B cell (primary cell): ENCODE measurements around the gene ZNF606.

Experiments used
- EZH2 ChIP-seq: IDR thresholded peaks from 2 replicates; pipeline ENCODE4 v1.6.1; 2012; ENCODE audit warnings: borderline replicate concordance, low read depth, mild to moderate bottlenecking, moderate library complexity, low read length; ENCODE audit not compliant: insufficient read depth, poor library complexity, severe bottlenecking
- TF ChIP-seq, protein P1 (sequence below): fragments of 200-600 bp; IDR thresholded peaks from one replicate; pipeline ENCODE4 v1.8.0; 2022; ENCODE audit warnings: antibody characterized with exemption, mild to moderate bottlenecking

DNA sequence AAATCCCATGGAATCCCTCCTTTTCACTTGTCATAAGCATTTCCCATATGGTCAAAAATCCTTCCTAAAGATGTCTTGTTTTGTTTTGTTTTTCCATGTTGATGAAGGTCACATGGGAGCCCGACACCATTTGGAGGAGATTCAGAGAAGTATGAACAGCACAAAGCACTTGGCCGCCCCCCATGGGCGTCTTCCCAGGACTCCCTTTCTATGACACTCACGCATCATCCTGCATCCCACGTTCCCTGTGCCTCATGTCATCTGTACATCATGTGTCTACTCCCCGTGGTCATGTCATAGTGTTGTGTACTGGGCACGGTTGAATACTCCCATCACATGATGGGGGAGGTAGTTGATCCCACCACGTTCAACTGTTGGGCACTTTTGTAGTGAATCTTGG, 33.2 kb upstream of the ZNF606 start:
- TF ChIP-seq, protein P1, sequence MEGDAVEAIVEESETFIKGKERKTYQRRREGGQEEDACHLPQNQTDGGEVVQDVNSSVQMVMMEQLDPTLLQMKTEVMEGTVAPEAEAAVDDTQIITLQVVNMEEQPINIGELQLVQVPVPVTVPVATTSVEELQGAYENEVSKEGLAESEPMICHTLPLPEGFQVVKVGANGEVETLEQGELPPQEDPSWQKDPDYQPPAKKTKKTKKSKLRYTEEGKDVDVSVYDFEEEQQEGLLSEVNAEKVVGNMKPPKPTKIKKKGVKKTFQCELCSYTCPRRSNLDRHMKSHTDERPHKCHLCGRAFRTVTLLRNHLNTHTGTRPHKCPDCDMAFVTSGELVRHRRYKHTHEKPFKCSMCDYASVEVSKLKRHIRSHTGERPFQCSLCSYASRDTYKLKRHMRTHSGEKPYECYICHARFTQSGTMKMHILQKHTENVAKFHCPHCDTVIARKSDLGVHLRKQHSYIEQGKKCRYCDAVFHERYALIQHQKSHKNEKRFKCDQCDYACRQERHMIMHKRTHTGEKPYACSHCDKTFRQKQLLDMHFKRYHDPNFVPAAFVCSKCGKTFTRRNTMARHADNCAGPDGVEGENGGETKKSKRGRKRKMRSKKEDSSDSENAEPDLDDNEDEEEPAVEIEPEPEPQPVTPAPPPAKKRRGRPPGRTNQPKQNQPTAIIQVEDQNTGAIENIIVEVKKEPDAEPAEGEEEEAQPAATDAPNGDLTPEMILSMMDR = no peak
- TF ChIP-seq EZH2 = no peak
